HG03066 (cell line): ENCODE results near the gene TGFBR3L.
"Not testable (repeated sequence)": the region's sequence is repeated elsewhere in the genome, so short reads cannot be mapped to it uniquely, and the experiment has no call there.

Experiments
- ATAC-seq: cut with Tn5 transposase; IDR thresholded peaks from one replicate; pipeline ENCODE4 v1.9.1; 2021; ENCODE audit warnings: low read depth; ENCODE audit not compliant: unreplicated experiment

The TGFBR3L gene

DNA sequence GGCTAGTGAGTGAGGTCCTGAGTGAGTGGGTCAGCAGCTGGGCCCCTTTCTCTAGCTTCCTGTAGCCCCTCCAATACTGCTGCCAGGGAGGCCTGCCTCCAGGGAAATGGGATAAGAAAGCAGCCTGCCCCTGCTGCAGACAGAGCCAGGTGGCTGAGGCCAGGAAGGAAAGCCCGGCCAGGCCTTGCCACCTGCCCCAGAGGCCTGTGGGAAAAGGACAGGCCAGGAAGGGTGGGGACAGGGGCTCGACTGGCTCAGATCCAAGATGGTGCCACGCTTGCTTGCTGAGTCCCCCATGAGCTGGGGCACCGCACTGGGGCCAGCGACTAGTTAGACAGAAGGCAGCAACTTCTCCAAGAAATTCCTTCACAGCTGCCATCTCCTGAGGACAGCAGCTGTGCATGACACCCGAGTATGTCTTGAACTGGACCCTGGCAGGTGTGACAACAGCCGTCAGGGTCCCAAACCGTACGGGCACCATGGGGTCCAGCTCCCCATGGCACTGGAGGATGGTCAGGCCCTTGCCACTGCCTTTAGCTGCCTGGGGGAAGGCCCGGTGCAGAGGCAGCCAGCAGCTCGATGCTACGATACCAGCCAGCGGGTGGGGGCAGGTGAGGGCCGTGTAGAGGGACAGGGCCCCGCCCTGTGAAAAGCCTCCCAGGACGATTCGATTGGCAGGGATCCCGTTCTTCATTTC lies 35.4 kb upstream of the TGFBR3L start:
- no peak for ATAC-seq

GRCh38 chr19:7879836-7880235 lies 34.8 kb upstream of the TGFBR3L start:
- ATAC-seq = no peak

DNA sequence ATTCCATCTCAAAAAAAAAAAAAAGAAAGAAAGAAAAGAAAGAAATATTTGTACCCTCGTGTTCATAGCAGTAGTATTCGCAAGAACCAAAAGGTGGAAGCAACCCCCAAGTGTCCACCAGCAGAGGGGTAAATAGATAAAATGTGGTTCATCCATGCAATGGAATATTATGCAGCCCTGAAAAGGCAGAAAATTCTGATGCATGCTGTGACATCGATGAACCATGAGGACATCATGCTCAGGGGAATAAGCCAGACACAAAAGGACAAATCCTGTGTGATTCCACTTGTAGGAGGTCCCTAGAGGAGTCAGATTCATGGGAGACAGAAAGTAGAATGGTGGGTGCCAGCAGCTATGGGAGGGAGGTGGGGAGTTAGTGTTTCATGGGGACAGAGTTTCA lies 32.7 kb upstream of the TGFBR3L start:
- no peak for ATAC-seq

DNA sequence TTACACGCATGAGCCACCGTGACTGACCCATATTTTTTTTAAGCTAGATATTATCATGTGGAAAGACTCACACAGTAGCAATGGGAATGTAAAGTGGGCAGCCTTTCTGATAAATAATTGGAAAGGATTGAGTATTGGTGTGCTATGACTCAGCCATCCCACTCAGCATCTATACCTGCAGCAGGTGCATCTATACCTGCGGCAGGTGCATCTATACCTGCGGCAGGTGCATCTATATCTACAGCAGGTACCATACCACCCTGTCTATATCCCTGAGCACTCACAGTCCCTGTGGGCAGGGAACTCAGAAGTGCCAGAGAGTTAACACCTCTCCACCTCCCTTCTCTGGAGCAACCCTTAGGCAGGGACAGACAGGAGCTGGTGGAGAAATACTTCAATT lies 31.5 kb upstream of the TGFBR3L start:
- no peak for ATAC-seq

- no peak for ATAC-seq
Observed at GRCh38 chr19:7883796-7884570, 30.6 kb upstream of the TGFBR3L start.

GRCh38 chr19:7885818-7886217 lies 28.8 kb upstream of the TGFBR3L start:
- ATAC-seq = no peak

DNA sequence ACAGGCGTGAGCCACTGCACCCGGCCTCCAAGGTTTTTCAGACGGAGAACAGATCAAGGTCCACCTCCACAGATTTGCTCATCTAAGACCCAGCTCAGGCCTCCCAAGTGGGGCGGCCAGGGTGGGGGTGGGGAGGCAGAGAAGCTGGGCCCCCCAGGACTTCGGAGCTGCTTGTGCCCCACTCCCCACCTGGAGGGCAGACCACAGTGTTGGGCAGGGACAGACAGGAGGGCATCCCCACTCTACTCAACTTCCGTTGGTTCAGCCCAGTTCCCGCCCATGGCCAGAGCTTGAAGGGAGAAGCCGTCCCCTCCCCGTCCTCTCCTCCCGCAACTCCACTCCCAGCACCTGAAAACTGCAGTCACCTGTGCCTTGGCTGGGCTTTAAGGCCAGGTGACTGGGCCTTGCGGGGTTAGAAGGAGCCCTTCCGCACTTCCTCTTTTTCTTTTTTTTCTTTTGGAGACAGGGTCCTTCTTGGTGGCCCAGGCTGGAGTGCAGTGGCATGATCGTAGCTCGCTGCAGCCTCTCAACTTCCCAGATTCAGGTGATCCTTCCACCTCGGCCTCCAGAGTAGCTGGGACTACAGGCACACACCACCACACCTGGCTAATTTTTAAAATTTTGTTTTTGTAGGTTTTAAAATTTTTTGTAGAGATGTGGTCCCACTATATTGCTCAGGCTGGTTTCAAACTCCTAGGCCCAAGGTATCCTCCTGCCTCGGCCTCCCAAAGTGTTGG lies 27.1 kb upstream of the TGFBR3L start:
- no peak for ATAC-seq

DNA sequence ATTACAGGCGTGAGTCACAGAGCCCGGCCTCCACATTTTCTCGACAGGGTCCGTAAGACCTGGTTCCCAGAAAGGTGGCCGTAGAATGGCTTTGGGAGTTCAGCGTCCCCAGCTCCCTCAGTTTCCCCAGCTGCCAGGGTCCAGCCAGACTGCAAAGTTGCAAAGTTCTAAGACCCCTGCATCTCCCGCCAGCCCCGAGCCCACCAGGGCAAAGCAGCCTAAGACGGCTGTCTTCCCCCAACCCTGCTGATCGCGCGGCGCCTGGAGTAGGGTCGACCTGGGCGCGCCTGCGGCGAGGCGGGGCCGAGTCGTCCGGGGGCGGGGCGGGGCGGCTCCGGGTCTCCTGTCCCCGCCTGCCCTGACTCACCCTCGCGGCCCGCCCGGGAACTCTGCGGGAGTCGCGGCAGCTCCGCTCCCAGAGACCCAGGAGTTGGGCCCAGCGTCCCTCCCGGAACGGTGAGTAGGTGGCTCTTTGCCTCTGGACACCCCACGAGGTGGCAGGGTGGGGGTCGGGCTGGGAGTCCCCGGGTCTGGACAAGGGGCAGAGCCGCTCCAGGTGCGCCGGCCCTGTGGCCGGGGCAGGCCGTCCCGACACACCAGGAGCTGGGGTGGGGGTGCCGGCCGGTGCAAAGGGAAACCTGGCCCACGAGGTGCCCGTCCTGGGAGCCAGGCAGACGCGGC lies 26.3 kb upstream of the TGFBR3L start, which contains the start of gene LRRC8E:
LRRC8E (plus strand) TSS at position 366 of the 681 bp plus-strand sequence. CDS start 7,094 bp downstream, outside the sequence.
- no peak for ATAC-seq

DNA sequence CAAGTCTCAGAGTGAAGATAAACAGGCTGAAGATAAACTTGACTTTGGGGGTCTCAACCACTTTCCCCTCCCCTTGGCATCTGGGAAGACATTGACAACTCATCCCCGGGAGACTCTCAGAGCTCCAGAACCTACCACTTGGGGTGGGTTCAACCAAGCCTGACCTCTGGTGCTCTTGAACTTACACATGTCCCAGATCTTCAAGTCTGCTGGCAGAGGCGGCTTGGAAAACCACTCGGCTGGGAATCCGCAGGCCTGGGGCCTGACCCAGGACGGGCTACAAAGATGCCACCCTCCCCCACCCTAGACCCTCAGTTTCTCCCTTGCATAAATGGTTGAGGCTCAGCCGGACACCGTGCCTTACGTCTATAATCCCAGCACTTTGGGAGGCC lies 25.8 kb upstream of the TGFBR3L start:
- ATAC-seq = no peak

DNA sequence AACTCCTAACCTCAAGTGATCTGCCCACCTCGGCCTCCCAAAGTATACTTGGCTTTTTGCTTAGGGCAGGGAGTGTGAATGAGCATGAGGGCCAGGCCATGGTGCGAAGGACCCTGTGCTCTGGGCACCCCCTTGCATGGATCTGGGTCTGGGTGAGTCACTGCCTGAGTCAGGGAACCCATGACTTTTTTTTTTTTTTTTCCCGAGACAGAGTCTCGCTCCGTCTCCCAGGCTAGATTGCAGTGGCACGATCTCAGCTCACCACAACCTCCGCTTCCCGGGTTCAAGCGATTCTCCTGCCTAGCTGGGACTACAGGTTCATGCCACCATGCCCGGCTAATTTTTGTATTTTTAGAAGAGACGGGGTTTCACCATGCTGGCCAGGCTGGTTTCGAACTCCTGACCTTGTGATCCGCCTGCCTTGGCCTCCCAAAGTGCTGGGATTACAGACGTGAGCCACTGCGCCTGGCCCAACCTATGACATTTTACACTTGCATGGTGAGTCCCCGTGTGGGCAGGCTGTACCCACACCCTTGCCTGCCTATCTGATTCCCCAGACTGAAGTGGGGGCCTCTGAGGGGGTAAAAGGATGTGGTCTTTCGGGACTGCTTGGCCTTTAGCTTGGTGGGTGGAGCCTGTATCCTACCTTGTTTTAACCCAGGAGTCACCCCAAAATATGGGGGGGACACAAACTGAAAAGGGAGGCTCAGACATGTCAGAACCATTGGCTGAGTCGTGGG lies 21.1 kb upstream of the TGFBR3L start:
- ATAC-seq = not testable (repeated sequence)

DNA sequence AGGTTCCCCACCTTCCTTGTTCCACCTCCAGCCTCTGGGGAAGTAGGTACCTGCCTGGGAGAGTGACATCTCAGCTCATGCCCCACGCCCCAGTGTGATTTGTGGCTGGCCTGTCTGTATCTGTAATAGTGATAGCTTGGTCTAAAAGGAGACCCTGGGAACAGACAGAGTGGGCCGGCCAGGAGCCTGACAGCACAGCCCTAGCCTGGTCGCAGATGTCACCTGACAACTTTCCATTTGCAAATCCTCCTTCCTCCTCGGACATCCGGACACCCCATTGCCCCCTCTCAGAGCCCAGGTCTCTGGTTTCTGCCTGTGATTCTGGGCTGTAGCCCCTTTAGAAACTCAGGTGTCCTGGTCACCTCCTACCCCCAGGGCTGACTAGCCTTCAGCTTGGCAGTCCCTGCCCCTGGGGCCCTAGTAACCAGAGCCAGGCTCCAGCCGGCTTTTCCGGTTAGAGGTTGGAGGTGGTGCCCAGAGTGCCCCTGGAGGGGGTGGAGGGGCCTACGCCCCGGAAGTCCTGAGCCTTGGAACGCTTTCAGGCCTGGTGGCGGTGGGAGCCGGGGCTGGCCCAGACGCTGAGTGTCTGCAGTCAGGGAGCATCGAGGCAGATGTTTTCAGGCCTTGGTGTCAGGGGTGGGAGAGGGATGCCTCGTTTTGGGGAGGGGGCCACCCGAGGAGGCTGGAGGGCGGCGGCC lies 19.9 kb upstream of the TGFBR3L start:
- no peak for ATAC-seq

DNA sequence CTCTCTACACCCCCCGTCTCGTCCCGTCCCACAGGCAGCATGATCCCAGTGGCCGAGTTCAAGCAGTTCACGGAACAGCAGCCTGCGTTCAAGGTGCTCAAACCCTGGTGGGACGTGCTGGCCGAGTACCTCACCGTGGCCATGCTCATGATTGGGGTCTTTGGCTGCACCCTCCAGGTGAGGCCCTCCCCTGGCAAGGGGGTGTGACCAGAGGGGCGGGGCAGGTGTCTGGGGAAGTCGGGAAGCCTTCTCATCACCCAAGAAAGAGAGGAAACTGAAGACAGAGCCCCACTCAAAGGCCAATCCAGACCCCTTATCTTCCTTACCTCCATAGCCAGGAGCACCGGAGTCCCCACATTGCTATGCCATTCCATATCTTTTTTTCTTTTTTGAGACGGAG lies 19.1 kb upstream of the TGFBR3L start:
- ATAC-seq = no peak

DNA sequence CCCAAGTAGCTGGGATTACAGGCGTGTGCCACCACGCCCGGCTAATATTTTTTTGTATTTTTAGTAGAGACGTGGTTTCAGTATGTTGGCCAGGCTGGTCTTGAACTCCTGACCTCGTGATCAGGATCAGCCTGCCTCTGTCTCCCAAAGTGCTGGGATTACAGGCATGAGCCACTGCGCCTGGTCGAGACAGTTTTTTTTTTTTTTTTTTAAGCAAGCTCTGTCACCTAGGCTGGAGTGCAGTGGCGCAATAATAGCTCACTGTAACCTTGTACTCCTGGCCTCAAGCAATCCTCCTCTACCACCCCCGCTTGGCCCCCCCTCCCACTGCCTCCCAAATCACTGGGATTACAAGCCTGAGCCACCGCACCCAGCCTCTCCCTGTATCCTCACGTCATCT lies 17.3 kb upstream of the TGFBR3L start:
- no peak for ATAC-seq

- ATAC-seq = no peak
Observed at GRCh38 chr19:7898967-7899366, 15.7 kb upstream of the TGFBR3L start.

GRCh38 chr19:7899751-7900378 lies 14.8 kb upstream of the TGFBR3L start:
- ATAC-seq = no peak

GRCh38 chr19:7900401-7900870 lies 14.2 kb upstream of the TGFBR3L start:
- ATAC-seq = no peak

GRCh38 chr19:7900931-7901330 lies 13.7 kb upstream of the TGFBR3L start:
- no peak for ATAC-seq

- no peak for ATAC-seq
Observed at GRCh38 chr19:7901337-7901736, 13.3 kb upstream of the TGFBR3L start.

- ATAC-seq = no peak
Observed at GRCh38 chr19:7902796-7903243, 11.8 kb upstream of the TGFBR3L start.
